ENCODE measurements around the gene MALT1. TPM values are rescaled to one million over a fixed set of nuclear protein-coding genes. Genes with fewer than 3 reads are reported as not detected.
A peak's percentile ranks its signal among the peaks of the same experiment; 100 is the strongest.

MALT1 gene
- total RNA-seq, 1 experiment from 2014 or later = 10.8 TPM

- in situ Hi-C loops (cut with HindIII; ENCODE audit: low sequenced_read_pairs) = no loop called here
- no peak for DNase-seq (ENCODE audit: low spot score)
Observed at GRCh38 chr18:58674863-58675472, 3.7 kb downstream of the MALT1 start.

- no peak for DNase-seq (ENCODE audit: low spot score)
- in situ Hi-C loops (cut with HindIII; ENCODE audit: low sequenced_read_pairs) = no loop called here
Observed at GRCh38 chr18:58676270-58676669, 5.0 kb downstream of the MALT1 start.

- peak; percentile 12 for DNase-seq (ENCODE audit: low spot score)
- in situ Hi-C loops (cut with HindIII; ENCODE audit: low sequenced_read_pairs) = no loop called here
Observed at GRCh38 chr18:58682429-58683069, 11.3 kb downstream of the MALT1 start.

- in situ Hi-C loops (cut with HindIII; ENCODE audit: low sequenced_read_pairs) = no loop called here
- DNase-seq (ENCODE audit: low spot score) = no peak
Observed at GRCh38 chr18:58687871-58688308, 16.6 kb downstream of the MALT1 start.

GRCh38 chr18:58690259-58690658 is 19.0 kb downstream of the MALT1 start:
- in situ Hi-C loops (cut with HindIII; ENCODE audit: low sequenced_read_pairs) = no loop called here
- no peak for DNase-seq (ENCODE audit: low spot score)

GRCh38 chr18:58691256-58691655 is 20.0 kb downstream of the MALT1 start:
- in situ Hi-C loops (cut with HindIII; ENCODE audit: low sequenced_read_pairs) = no loop called here
- no peak for DNase-seq (ENCODE audit: low spot score)

GRCh38 chr18:58692422-58693185 is 21.3 kb downstream of the MALT1 start:
- in situ Hi-C loops (cut with HindIII; ENCODE audit: low sequenced_read_pairs) = no loop called here
- no peak for DNase-seq (ENCODE audit: low spot score)

GRCh38 chr18:58694221-58694620 is 23.0 kb downstream of the MALT1 start:
- in situ Hi-C loops (cut with HindIII; ENCODE audit: low sequenced_read_pairs) = no loop called here
- DNase-seq (ENCODE audit: low spot score) = no peak

- DNase-seq (ENCODE audit: low spot score) = no peak
- in situ Hi-C loops (cut with HindIII; ENCODE audit: low sequenced_read_pairs) = no loop called here
Observed at GRCh38 chr18:58694720-58695468, 23.6 kb downstream of the MALT1 start.

GRCh38 chr18:58695772-58696171 is 24.5 kb downstream of the MALT1 start:
- in situ Hi-C loops (cut with HindIII; ENCODE audit: low sequenced_read_pairs) = no loop called here
- DNase-seq (ENCODE audit: low spot score) = no peak

- no peak for DNase-seq (ENCODE audit: low spot score)
Observed at GRCh38 chr18:58697146-58697545, 25.9 kb downstream of the MALT1 start.

GRCh38 chr18:58698701-58699193 is 27.5 kb downstream of the MALT1 start:
- DNase-seq (ENCODE audit: low spot score) = no peak
- in situ Hi-C loops (cut with HindIII; ENCODE audit: low sequenced_read_pairs) = no loop called here

More at GRCh38 chr18:58697146-58697545, 25.9 kb downstream of the MALT1 start:
- in situ Hi-C loops (cut with HindIII; ENCODE audit: low sequenced_read_pairs) = no loop called here

- in situ Hi-C loops (cut with HindIII; ENCODE audit: low sequenced_read_pairs) = no loop called here
- no peak for DNase-seq (ENCODE audit: low spot score)
Observed at GRCh38 chr18:58699551-58699950, 28.3 kb downstream of the MALT1 start.

- in situ Hi-C loops (cut with HindIII; ENCODE audit: low sequenced_read_pairs) = no loop called here
- DNase-seq (ENCODE audit: low spot score) = no peak
Observed at GRCh38 chr18:58700209-58700608, 28.9 kb downstream of the MALT1 start.

- in situ Hi-C loops (cut with HindIII; ENCODE audit: low sequenced_read_pairs) = no loop called here
- no peak for DNase-seq (ENCODE audit: low spot score)
Observed at GRCh38 chr18:58712930-58713329, 41.7 kb downstream of the MALT1 start.

- in situ Hi-C loops (cut with HindIII; ENCODE audit: low sequenced_read_pairs) = no loop called here
- no peak for DNase-seq (ENCODE audit: low spot score)
Observed at GRCh38 chr18:58714259-58714658, 43.0 kb downstream of the MALT1 start.

GRCh38 chr18:58714821-58715220 is 43.6 kb downstream of the MALT1 start:
- in situ Hi-C loops (cut with HindIII; ENCODE audit: low sequenced_read_pairs) = no loop called here
- no peak for DNase-seq (ENCODE audit: low spot score)

- in situ Hi-C loops (cut with HindIII; ENCODE audit: low sequenced_read_pairs) = no loop called here
- no peak for DNase-seq (ENCODE audit: low spot score)
Observed at GRCh38 chr18:58715540-58715939, 44.3 kb downstream of the MALT1 start.

GRCh38 chr18:58716060-58716756 is 44.9 kb downstream of the MALT1 start:
- DNase-seq (ENCODE audit: low spot score) = no peak
- in situ Hi-C loops (cut with HindIII; ENCODE audit: low sequenced_read_pairs) = no loop called here
